ENCODE measurements around the gene SYAP1. TPM values are rescaled to one million over a fixed set of nuclear protein-coding genes. Genes with fewer than 3 reads are reported as not detected.

The SYAP1 gene
- total and polyA plus RNA-seq, 9 of the 15 experiments (the other 6 are each of a cell fraction or from before 2014, with no cell fraction given) = 5.7 to 35.3 (median 27.6) TPM

DNA sequence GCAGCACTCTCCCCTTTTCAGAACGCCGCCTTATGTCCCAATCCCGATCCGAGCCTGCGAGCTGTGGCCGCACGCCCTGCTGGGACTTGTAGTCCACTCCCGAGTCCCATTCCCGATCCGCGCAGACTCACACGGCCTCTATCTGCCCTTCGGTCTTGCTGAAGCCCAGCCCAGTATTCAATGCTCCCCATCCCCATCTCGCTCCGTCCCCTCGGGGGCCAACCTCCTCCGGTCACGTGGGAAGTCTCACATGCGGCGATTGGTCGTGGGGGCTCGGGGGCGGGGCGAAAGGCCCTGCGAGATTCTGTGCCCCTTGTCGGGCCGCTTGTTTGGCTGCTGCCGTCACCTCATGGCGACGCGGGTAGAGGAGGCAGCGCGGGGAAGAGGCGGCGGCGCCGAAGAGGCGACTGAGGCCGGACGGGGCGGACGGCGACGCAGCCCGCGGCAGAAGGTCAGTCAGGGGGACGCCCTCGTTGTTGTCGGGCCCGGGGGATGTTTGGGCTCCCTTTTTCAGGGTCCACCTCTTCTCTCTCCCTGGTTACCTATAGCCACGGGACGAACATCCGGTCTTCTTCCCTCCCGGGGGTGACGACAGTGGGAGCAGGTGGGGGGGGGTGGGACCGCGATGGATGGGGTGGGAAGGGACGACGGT is 66.9 kb downstream of the SYAP1 start, which contains the start of gene TXLNG (continued):
- TF ChIP-seq, protein P1, sequence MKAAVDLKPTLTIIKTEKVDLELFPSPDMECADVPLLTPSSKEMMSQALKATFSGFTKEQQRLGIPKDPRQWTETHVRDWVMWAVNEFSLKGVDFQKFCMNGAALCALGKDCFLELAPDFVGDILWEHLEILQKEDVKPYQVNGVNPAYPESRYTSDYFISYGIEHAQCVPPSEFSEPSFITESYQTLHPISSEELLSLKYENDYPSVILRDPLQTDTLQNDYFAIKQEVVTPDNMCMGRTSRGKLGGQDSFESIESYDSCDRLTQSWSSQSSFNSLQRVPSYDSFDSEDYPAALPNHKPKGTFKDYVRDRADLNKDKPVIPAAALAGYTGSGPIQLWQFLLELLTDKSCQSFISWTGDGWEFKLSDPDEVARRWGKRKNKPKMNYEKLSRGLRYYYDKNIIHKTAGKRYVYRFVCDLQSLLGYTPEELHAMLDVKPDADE (conservative IDR thresholded peaks at IDR 0.05; ENCODE audit: control insufficient read depth, low read depth, low read length) = no peak; the same call in 1 of the 2 replicates
- TF ChIP-seq CBX2 (IDR thresholded peaks at IDR 0.05; ENCODE audit: insufficient read depth, low read length, poor library complexity, severe bottlenecking) = no peak
- no peak for TF ChIP-seq BRCA1 (IDR thresholded peaks at IDR 0.05)
- TF ChIP-seq BRCA1 (CRISPR knock-in tag; IDR thresholded peaks at IDR 0.05) = no peak
- no peak for TF ChIP-seq HIVEP1 (CRISPR knock-in tag; IDR thresholded peaks at IDR 0.05)
- TF ChIP-seq ZNF175 (CRISPR knock-in tag; IDR thresholded peaks at IDR 0.05; ENCODE audit: low read depth) = no peak
- TF ChIP-seq ZNF3 (CRISPR knock-in tag; IDR thresholded peaks at IDR 0.05) = no peak
- no peak for TF ChIP-seq ILF3 (IDR thresholded peaks at IDR 0.05; ENCODE audit: borderline replicate concordance)
- TF ChIP-seq ZNF253 (CRISPR knock-in tag; conservative IDR thresholded peaks at IDR 0.05) = no peak
- no peak for TF ChIP-seq HMGN3 (IDR thresholded peaks at IDR 0.05; ENCODE audit: borderline replicate concordance, extremely low read depth, insufficient read length, low read depth, low read length)
- TF ChIP-seq C11orf30 (IDR thresholded peaks at IDR 0.05; ENCODE audit: low read depth) = peak; percentile 61
- TF ChIP-seq FOXP1 (CRISPR knock-in tag; IDR thresholded peaks at IDR 0.05) = no peak
- TF ChIP-seq ATF7 (IDR thresholded peaks at IDR 0.05) = peak; percentile 76
- TF ChIP-seq, protein P2, sequence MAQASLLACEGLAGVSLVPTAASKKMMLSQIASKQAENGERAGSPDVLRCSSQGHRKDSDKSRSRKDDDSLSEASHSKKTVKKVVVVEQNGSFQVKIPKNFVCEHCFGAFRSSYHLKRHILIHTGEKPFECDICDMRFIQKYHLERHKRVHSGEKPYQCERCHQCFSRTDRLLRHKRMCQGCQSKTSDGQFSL (CRISPR knock-in tag; IDR thresholded peaks at IDR 0.05) = peak; percentile 81
- TF ChIP-seq, protein P2 (tag; IDR thresholded peaks at IDR 0.05) = no peak
- no peak for TF ChIP-seq SMC3 (conservative IDR thresholded peaks at IDR 0.05; ENCODE audit: insufficient read depth, low read depth, low read length)
- peak; percentile 92 for TF ChIP-seq POLR2A (conservative IDR thresholded peaks at IDR 0.05)
- TF ChIP-seq CC2D1A (IDR thresholded peaks at IDR 0.05) = no peak
- TF ChIP-seq, protein P3, sequence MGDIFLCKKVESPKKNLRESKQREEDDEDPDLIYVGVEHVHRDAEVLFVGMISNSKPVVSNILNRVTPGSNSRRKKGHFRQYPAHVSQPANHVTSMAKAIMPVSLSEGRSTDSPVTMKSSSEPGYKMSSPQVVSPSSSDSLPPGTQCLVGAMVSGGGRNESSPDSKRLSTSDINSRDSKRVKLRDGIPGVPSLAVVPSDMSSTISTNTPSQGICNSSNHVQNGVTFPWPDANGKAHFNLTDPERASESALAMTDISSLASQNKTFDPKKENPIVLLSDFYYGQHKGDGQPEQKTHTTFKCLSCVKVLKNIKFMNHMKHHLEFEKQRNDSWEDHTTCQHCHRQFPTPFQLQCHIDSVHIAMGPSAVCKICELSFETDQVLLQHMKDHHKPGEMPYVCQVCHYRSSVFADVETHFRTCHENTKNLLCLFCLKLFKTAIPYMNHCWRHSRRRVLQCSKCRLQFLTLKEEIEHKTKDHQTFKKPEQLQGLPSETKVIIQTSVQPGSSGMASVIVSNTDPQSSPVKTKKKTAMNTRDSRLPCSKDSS (IDR thresholded peaks at IDR 0.05; ENCODE audit: low read depth, partially characterized antibody) = no peak
- TF ChIP-seq, protein P4, sequence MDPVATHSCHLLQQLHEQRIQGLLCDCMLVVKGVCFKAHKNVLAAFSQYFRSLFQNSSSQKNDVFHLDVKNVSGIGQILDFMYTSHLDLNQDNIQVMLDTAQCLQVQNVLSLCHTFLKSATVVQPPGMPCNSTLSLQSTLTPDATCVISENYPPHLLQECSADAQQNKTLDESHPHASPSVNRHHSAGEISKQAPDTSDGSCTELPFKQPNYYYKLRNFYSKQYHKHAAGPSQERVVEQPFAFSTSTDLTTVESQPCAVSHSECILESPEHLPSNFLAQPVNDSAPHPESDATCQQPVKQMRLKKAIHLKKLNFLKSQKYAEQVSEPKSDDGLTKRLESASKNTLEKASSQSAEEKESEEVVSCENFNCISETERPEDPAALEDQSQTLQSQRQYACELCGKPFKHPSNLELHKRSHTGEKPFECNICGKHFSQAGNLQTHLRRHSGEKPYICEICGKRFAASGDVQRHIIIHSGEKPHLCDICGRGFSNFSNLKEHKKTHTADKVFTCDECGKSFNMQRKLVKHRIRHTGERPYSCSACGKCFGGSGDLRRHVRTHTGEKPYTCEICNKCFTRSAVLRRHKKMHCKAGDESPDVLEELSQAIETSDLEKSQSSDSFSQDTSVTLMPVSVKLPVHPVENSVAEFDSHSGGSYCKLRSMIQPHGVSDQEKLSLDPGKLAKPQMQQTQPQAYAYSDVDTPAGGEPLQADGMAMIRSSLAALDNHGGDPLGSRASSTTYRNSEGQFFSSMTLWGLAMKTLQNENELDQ (CRISPR knock-in tag; IDR thresholded peaks at IDR 0.05; ENCODE audit: borderline replicate concordance) = no peak
- TF ChIP-seq, protein P5, sequence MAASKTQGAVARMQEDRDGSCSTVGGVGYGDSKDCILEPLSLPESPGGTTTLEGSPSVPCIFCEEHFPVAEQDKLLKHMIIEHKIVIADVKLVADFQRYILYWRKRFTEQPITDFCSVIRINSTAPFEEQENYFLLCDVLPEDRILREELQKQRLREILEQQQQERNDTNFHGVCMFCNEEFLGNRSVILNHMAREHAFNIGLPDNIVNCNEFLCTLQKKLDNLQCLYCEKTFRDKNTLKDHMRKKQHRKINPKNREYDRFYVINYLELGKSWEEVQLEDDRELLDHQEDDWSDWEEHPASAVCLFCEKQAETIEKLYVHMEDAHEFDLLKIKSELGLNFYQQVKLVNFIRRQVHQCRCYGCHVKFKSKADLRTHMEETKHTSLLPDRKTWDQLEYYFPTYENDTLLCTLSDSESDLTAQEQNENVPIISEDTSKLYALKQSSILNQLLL (CRISPR knock-in tag; IDR thresholded peaks at IDR 0.05; ENCODE audit: borderline replicate concordance) = no peak
- TF ChIP-seq XRCC3 (IDR thresholded peaks at IDR 0.05) = no peak

Data from K562 (cell line).